A549 (cell line): ENCODE results near the gene METTL1. TPM values are rescaled to one million over a fixed set of nuclear protein-coding genes. Genes with fewer than 3 reads are reported as not detected.

Source experiments
- ATAC-seq, 2 experiments: fragments of 200-7000 bp in 1 of 2; fragments of >200 bp in 1 of 2; cut with Nextera tagmentation in 1 of 2; cut with Tn5 transposase in 1 of 2; 3 replicates each; pipeline versions ENCODE4 v1.8.0 to v1.9.1; 2018 to 2020; ENCODE audit warnings: mild to moderate bottlenecking in 1 of 2, moderate library complexity in 1 of 2
- CTCF ChIA-PET: fragments of 300-600 bp; sonication (Branson Sonifier 250); formaldehyde crosslinking; extraction: SDS; loops from one replicate; lab custom pipeline; 2021; ENCODE audit warnings: antibody characterized with exemption, inconsistent platforms; lab: Yijun Ruan, JAX
- POLR2A ChIA-PET: fragments of 350-600 bp; formaldehyde crosslinking; extraction: SDS; loops from one replicate; lab custom pipeline; 2021; ENCODE audit warnings: antibody characterized with exemption, inconsistent platforms; lab: Yijun Ruan, JAX
- DNase-seq, 2 experiments: peaks; one replicate each; pipeline versions ENCODE4 v3.0.0 to v3.0.0-alpha.2; 2011 to 2016; ENCODE audit warnings: low read depth in 1 of 2, low spot score in 1 of 2
- FAIRE-seq: peaks from 2 replicates; lab custom pipeline; 2011; peaks lifted over from hg19 to GRCh38; lab: Jason Lieb, UNC
- H3K27ac ChIP-seq, 2 experiments: fragments of >200 bp; sonication (Bioruptor Twin); formaldehyde crosslinking; 3 replicates each; pipeline ENCODE4 v1.5.1; 2016 to 2017
- H3K4me1 ChIP-seq: fragments of >200 bp; sonication (Bioruptor Twin); formaldehyde crosslinking; 3 replicates; pipeline ENCODE4 v1.6.1; 2016
- H3K4me2 ChIP-seq: fragments of >200 bp; sonication (Bioruptor Twin); formaldehyde crosslinking; 3 replicates; pipeline ENCODE4 v1.6.1; 2016
- H3K4me3 ChIP-seq: fragments of >200 bp; sonication (Bioruptor Twin); formaldehyde crosslinking; 3 replicates; pipeline ENCODE4 v1.5.1; 2016
- H3K9me3 ChIP-seq: fragments of >200 bp; sonication (Bioruptor Twin); formaldehyde crosslinking; 3 replicates; pipeline ENCODE4 v1.6.1; 2016
- BCL3 ChIP-seq: fragments of >200 bp; sonication (Bioruptor Twin); formaldehyde crosslinking; IDR thresholded peaks from 3 replicates; pipeline ENCODE4 v1.6.1; 2016
- CBX8 ChIP-seq: fragments of 200-600 bp; sonication (generic); IDR thresholded peaks from 2 replicates; pipeline ENCODE4 v1.6.1; 2016
- CHD4 ChIP-seq: fragments of 200-600 bp; sonication (generic); IDR thresholded peaks from 2 replicates; pipeline ENCODE4 v1.6.1; 2016; ENCODE audit warnings: antibody characterized with exemption, mild to moderate bottlenecking, borderline replicate concordance
- CTCF ChIP-seq: fragments of >200 bp; sonication (Bioruptor Twin); formaldehyde crosslinking; IDR thresholded peaks from 3 replicates; pipeline ENCODE4 v1.5.1; 2016
- E2F6 ChIP-seq: IDR thresholded peaks from 2 replicates; pipeline ENCODE4 v1.6.1; 2012; ENCODE audit warnings: low read depth, borderline replicate concordance
- ELK1 ChIP-seq: fragments of 150-350 bp; IDR thresholded peaks from 2 replicates; pipeline ENCODE4 v1.6.1; 2014; ENCODE audit warnings: low read depth, mild to moderate bottlenecking, low read length
- ESRRA ChIP-seq: fragments of 150-350 bp; IDR thresholded peaks from 2 replicates; pipeline ENCODE4 v1.6.1; 2014; ENCODE audit warnings: mild to moderate bottlenecking, low read length, borderline replicate concordance
- FOSB ChIP-seq: fragments of 250-450 bp; sonication (Bioruptor Pico); IDR thresholded peaks from 2 replicates; pipeline ENCODE4 v1.5.0; 2020; ENCODE audit warnings: mild to moderate bottlenecking, moderate library complexity
- GATA3 ChIP-seq: IDR thresholded peaks from 2 replicates; pipeline ENCODE4 v1.6.1; 2012; ENCODE audit warnings: borderline replicate concordance
- HES2 ChIP-seq: fragments of >200 bp; sonication (Bioruptor Twin); formaldehyde crosslinking; IDR thresholded peaks from 2 replicates; pipeline ENCODE4 v1.6.1; 2016
- HEYL ChIP-seq: fragments of 250-450 bp; sonication (Bioruptor Pico); IDR thresholded peaks from 2 replicates; pipeline ENCODE4 v1.8.0; 2021; ENCODE audit warnings: mild to moderate bottlenecking, moderate library complexity
- HOXA7 ChIP-seq: fragments of 250-450 bp; sonication (Bioruptor Pico); IDR thresholded peaks from 2 replicates; pipeline ENCODE4 v1.5.0; 2020; ENCODE audit warnings: mild to moderate bottlenecking, moderate library complexity
- HOXB5 ChIP-seq: fragments of 250-450 bp; sonication (Bioruptor Pico); IDR thresholded peaks from 2 replicates; pipeline ENCODE4 v1.5.0; 2020; ENCODE audit warnings: mild to moderate bottlenecking, moderate library complexity
- JUNB ChIP-seq: fragments of >200 bp; sonication (Bioruptor Twin); formaldehyde crosslinking; IDR thresholded peaks from 2 replicates; pipeline ENCODE4 v1.6.1; 2016
- KDM5A ChIP-seq: fragments of 200-600 bp; sonication (generic); IDR thresholded peaks from 2 replicates; pipeline ENCODE4 v1.6.1; 2016; ENCODE audit warnings: antibody characterized with exemption, mild to moderate bottlenecking
- MAX ChIP-seq: IDR thresholded peaks from 2 replicates; pipeline ENCODE4 v1.6.1; 2012
- MAZ ChIP-seq: fragments of 150-350 bp; IDR thresholded peaks from 2 replicates; pipeline ENCODE4 v1.6.1; 2014; ENCODE audit warnings: antibody characterized with exemption, low read depth, low read length, borderline replicate concordance
- NPAS2 ChIP-seq: fragments of 250-450 bp; sonication (Bioruptor Pico); IDR thresholded peaks from 2 replicates; pipeline ENCODE4 v1.8.0; 2022; ENCODE audit warnings: mild to moderate bottlenecking, moderate library complexity, borderline replicate concordance
- RAD21 ChIP-seq, 2 experiments: fragments of >200 bp in 1 of 2; sonication (Bioruptor Twin) in 1 of 2; formaldehyde crosslinking in 1 of 2; IDR thresholded peaks in 1 of 2; conservative IDR thresholded peaks in 1 of 2; 2 replicates in 1 of 2; 3 replicates in 1 of 2; pipeline ENCODE4 v1.6.1; 2012 to 2018; ENCODE audit warnings: inconsistent platforms in 1 of 2
- RCOR1 ChIP-seq: fragments of 150-350 bp; IDR thresholded peaks from 2 replicates; pipeline ENCODE4 v1.6.1; 2014; ENCODE audit warnings: antibody characterized with exemption, low read length, low read depth
- RNF2 ChIP-seq: fragments of 200-600 bp; sonication (generic); IDR thresholded peaks from 2 replicates; pipeline ENCODE4 v1.6.1; 2016; ENCODE audit warnings: low read depth, mild to moderate bottlenecking, antibody characterized with exemption, moderate library complexity, borderline replicate concordance
- TP53 ChIP-seq: fragments of 250-450 bp; sonication (Bioruptor Pico); IDR thresholded peaks from 2 replicates; pipeline ENCODE4 v1.5.0; 2021; ENCODE audit warnings: mild to moderate bottlenecking, moderate library complexity
- USF2 ChIP-seq: fragments of 450-650 bp; IDR thresholded peaks from 2 replicates; pipeline ENCODE4 v1.6.1; 2014; ENCODE audit warnings: antibody characterized with exemption
- ZC3H11A ChIP-seq: fragments of 450-650 bp; IDR thresholded peaks from 2 replicates; pipeline ENCODE4 v1.6.1; 2014; ENCODE audit warnings: antibody characterized with exemption, mild to moderate bottlenecking
- WGBS: methylation state at CpG from one replicate; pipeline ENCODE4 v1.1.6; 2017; ENCODE audit errors: missing lambda C conversion rate; 5-methylcytosine and 5-hydroxymethylcytosine counted together
- polyA plus RNA-seq, 4 experiments: library from polyadenylated mRNA; depleted of rRNA in 3 of 4; stranded (reverse); fragments of >200 nt; fragmentation: RNase III in 1 of 4; extraction: RNeasy Plus Mini Kit Qiagen cat#74134 plus additional on column Dnase treatment in 1 of 4; gene quantifications; 2 replicates in 3 of 4; 3 replicates in 1 of 4; pipeline ENCODE4 v1.2.3, GENCODE V29; 2011 to 2017

The METTL1 gene
- polyA plus RNA-seq, 2 of the 4 experiments (the other 2 are of a cell fraction), result 55.2 to 60.2 TPM

- no peak for FAIRE-seq
- WGBS, result 55% methylated on average over 14 of the region's 14 CpGs
- ChIA-PET POLR2A (no interaction called here), CTCF (interaction anchor here (0.8 to 10.7 kb wide), 6 partner anchors 8 to 48 kb away, joined by 3 to 242 read pairs (median 3); partner anchors contain the start of gene OS9)
- ATAC-seq, result no peak
- DNase-seq, result peak in 1 of 2 experiments; percentile 52
- H3K27ac ChIP-seq, result no peak overlapping the region
- no peaks in the 10 kb centered on the region for H3K9me3 ChIP-seq
- H3K4me1 ChIP-seq, result peaks cover 30% of the 10 kb centered on the region
- no peak for TF ChIP-seq MAZ
- no peak for TF ChIP-seq HOXA7 (CRISPR knock-in tag)
- no peak for TF ChIP-seq JUNB
- TF ChIP-seq BCL3, result no peak
- no peak for TF ChIP-seq FOSB (CRISPR knock-in tag)
- TF ChIP-seq CHD4, result no peak
- no peak overlapping the region for H3K4me2 ChIP-seq
- H3K4me3 ChIP-seq, result no peak overlapping the region
Observed at GRCh38 chr12:57741844-57742738, 29.8 kb downstream of the METTL1 start.

GRCh38 chr12:57741413-57741789, 30.5 kb downstream of the METTL1 start:
- FAIRE-seq, result no peak
- no peaks in the 10 kb centered on the region for H3K9me3 ChIP-seq
- WGBS, result 80% methylated on average over 1 of the region's 1 CpG
- peaks cover 37% of the 10 kb centered on the region for H3K4me1 ChIP-seq
- ChIA-PET CTCF (interaction anchor here (0.6 to 10.7 kb wide), 8 partner anchors 9 to 158 kb away, joined by 3 to 242 read pairs (median 3); partner anchors contain the start of gene OS9), POLR2A (no interaction called here)
- no peak for DNase-seq
- TF ChIP-seq HES2 (no peak), MAX (no peak), GATA3 (no peak), NPAS2 (CRISPR knock-in tag) (no peak), CTCF (no peak), HOXA7 (CRISPR knock-in tag) (no peak), KDM5A (no peak), USF2 (no peak), RNF2 (no peak), E2F6 (no peak), ELK1 (no peak), HEYL (CRISPR knock-in tag) (no peak), RAD21 (conservative IDR thresholded peaks at IDR 0.05 in 1 of 2, IDR thresholded peaks at IDR 0.05 in 1 of 2) (no peak), CBX8 (no peak), RCOR1 (no peak), ZC3H11A (no peak), ESRRA (no peak), HOXB5 (no peak), TP53 (no peak)
- H3K4me2 ChIP-seq, result no peak overlapping the region
- H3K27ac ChIP-seq, result no peak overlapping the region
- no peak for ATAC-seq
- no peak overlapping the region for H3K4me3 ChIP-seq
